AG20443 (cell line): ENCODE measurements around the gene ALDH16A1.

Experiments used
- DNase-seq: peaks from one replicate; pipeline ENCODE4 v3.0.0; 2012; ENCODE audit warnings: low spot score, mixed read lengths

ALDH16A1 gene

DNA sequence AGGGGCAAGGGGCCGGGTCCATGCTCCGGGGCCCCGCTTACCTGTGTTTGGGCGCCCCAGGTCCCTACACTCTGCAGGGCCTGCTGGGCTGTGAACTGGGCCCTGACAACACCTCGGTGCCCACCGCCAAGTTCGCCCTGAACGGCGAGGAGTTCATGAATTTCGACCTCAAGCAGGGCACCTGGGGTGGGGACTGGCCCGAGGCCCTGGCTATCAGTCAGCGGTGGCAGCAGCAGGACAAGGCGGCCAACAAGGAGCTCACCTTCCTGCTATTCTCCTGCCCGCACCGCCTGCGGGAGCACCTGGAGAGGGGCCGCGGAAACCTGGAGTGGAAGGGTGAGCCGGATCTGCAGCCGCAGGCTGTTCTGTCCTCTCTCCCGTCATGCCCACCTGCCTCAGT lies 61.1 kb downstream of the ALDH16A1 start:
- DNase-seq, result no peak

DNA sequence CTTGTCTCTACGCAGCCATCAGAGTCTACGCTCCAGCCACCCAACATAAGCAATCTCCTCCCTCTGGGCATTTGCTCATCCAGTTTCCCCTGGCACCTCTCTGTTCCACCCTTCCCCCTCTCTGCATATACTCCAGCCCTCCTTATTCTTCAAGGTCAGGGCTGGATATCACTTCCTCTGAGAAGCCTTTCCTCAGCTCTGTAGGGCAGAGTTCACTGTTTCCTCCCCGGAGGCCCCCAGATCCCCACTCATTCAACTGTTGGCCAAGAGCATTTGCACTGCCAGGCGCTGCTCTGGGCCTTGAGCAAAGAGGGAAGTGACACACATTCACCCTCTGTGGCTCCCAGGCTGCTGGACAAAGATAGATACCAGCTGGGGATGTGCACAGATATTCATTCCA lies 62.7 kb downstream of the ALDH16A1 start:
- no peak for DNase-seq

- DNase-seq, result no peak
Observed at GRCh38 chr19:49518033-49518432, 65.0 kb downstream of the ALDH16A1 start.
